Measurements from ENCODE around the gene RTN4RL2. TPM values are rescaled to one million over a fixed set of nuclear protein-coding genes. Genes with fewer than 3 reads are reported as not detected.

Gene RTN4RL2
- polyA plus RNA-seq, 3 donors = 0.56 to 2.1 (median 1.4) TPM

DNA sequence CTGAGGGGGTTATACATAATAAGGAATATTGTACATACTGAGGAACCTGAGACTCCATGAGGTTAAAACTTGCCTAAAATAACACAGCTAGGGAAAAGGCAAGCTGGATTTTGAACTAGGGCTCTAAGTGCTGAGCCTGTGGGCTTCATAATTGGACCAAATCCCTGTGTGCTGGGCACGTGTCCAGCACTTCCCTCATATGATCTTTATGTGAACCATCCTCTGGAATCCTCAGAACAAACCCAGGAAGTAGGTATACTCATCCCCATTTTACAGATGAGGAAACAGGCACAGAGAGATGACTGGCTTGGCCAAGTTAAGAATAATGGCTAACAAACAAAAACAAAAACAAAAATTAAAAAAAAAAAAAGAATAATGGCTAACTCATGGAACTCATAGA is 14.9 kb downstream of the RTN4RL2 start:
- H3K27ac ChIP-seq (ENCODE audit: low read depth, low read length) = no peak overlapping the region
- WGBS, 3 donors = 32 to 67% (median 41%) methylated on average over 1 of the region's 1 CpG

DNA sequence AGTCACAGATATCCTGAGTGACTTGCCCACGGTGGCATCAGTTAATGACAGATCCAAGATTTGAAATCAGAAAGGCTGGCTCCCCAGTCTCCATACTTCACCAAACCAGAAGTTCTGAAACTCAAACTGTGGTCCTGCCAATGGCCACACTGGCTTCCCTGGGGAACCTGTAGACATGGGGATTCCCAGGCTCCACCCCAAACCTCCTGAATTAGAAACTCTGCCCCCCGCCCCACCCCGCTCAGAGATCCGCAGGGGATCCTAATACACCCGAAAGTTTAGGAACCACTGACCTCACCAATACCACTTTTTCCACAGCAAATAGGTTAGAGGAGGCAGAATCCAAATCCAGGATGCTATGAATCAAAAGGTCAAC is 15.3 kb downstream of the RTN4RL2 start:
- 82 to 83% (median 82%) methylated on average over 5 of the region's 5 CpGs for WGBS, 3 donors
- H3K27ac ChIP-seq (ENCODE audit: low read depth, low read length) = no peak overlapping the region

DNA sequence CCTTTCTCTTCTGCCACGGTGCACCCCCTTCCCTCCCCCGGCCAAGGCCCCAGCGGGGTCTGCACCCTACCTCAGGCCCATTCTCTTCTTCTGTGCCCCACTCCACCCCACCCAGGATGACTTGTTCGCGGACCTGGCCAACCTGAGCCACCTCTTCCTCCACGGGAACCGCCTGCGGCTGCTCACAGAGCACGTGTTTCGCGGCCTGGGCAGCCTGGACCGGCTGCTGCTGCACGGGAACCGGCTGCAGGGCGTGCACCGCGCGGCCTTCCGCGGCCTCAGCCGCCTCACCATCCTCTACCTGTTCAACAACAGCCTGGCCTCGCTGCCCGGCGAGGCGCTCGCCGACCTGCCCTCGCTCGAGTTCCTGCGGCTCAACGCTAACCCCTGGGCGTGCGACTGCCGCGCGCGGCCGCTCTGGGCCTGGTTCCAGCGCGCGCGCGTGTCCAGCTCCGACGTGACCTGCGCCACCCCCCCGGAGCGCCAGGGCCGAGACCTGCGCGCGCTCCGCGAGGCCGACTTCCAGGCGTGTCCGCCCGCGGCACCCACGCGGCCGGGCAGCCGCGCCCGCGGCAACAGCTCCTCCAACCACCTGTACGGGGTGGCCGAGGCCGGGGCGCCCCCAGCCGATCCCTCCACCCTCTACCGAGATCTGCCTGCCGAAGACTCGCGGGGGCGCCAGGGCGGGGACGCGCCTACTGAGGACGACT is 15.9 kb downstream of the RTN4RL2 start:
- 2 to 7% (median 4%) methylated on average over 76 to 80 of the region's 80 CpGs for WGBS, 3 donors

DNA sequence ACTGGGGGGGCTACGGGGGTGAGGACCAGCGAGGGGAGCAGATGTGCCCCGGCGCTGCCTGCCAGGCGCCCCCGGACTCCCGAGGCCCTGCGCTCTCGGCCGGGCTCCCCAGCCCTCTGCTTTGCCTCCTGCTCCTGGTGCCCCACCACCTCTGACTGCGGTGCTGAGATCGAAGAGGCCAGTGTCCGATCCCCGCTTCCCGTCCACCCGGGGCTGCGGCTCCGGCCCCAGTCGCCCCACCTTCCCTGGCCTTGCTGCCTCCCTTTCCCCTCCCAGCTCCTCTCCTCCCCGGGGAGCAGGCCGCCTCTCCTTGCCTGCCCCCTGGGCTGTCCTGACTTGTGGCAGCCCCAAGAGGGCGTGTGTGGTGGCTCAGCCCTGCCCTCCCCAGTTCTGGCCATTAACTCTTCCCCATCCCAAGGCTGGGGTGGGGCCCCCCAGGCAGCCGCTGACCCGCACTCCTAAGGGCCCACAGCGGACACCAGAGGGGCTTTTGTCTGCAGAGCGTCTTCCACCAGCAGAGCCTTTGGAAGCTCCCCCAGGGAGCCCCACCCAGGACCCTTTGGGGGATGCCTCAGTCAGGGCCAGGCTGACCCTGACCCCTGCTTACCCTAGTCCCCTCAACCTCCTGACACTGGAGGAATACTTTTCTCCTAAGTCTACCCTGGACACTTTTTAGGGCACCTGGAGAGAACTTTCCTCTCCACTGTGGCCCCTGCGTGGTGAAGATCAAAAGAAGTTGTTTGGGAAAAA is 16.6 kb downstream of the RTN4RL2 start:
- H3K27ac ChIP-seq (ENCODE audit: low read depth, low read length) = no peak overlapping the region
- 12 to 27% (median 16%) methylated on average over 18 to 27 of the region's 27 CpGs for WGBS, 3 donors

More for the DNA sequence above, 15.9 kb downstream of the RTN4RL2 start:
- no peak overlapping the region for H3K27ac ChIP-seq (ENCODE audit: low read depth, low read length)

DNA sequence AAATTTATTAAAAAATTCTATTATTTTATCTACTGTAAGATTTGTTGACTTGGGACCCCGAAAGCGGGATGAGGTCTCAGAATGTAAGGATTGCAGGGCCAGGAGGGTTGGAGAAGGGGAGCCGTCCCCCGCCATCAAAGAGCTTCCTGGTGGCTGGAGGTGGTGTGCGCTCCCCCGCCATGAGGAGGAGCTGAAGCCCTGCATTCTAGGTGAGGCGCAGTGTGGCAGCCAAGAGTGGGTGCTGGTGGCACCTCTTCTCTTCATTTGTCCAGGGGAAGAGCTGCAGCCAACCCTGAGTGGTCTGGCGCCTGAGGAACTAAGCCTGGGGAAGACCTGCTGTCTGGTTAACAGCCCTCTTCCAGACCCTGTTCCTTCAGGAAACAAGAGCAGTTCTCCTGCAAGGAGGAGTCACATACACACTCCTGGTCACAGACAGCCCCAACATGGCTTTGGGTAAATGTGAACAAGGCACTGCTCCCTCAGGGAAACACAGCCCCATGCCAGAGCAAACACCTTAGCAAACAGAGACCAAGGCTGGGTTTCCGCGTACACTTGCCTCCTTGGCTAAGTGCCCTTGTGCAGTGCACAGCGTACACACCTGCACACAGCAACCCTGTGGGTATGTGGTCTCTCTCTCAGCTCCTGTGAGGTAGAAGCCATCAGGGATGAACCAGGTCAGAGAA is 17.3 kb downstream of the RTN4RL2 start:
- WGBS, 3 donors = 45 to 90% (median 84%) methylated on average over 11 of the region's 11 CpGs
- H3K27ac ChIP-seq (ENCODE audit: low read depth, low read length) = no peak overlapping the region

DNA sequence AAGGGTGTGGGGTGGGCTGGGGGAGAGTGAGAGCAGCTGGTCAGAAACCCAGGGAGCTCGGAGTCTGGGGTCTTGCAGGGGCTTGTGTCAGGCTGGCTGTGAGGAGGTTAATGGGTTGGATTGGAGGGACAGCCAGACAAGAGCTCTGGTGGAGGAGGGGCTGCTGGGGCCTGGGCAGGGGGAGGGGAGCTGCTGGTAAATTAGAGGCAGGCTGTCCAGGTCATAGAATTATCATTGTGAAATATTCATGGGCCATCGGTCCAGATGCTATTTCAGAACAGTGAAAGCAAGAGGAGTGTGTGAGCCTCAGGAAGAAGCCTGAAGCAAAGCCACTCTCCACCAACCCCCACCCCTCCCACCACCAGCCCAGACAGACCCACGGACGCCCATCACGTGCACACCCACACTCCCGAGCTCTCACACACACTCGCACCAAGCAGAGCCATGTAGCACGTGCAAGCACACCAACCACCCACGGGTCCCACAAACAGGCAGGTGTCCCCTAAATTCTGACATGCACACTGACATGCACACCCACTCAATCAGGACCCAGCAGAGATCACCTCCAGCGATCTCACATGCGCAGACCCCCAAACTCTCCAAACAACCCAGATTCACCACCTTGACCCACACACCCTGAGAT is 18.8 kb downstream of the RTN4RL2 start:
- no peak overlapping the region for H3K27ac ChIP-seq (ENCODE audit: low read depth, low read length)
- WGBS, 3 donors = 46 to 51% (median 51%) methylated on average over 11 of the region's 11 CpGs

DNA sequence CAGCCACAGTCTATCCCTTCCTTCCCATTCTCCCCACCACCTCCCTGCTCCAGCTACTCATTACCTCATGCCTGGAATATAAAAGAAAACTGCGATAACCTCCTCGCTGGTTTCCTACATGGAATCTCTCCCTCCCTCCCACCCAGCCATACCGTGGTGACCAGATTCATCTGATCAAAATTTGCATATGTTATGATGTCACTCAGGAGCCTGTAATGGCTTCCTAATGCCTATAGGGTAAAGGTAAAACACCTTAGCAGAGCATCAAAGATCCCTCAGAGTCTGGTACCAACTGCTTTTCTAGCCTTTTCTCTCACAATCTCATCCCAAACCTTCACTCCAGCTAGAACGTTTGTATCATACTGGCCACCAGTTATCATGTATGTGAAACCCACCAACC is 19.6 kb downstream of the RTN4RL2 start:
- WGBS, 3 donors = 15 to 34% (median 32%) methylated on average over 4 of the region's 4 CpGs
- H3K27ac ChIP-seq (ENCODE audit: low read depth, low read length) = no peak overlapping the region

DNA sequence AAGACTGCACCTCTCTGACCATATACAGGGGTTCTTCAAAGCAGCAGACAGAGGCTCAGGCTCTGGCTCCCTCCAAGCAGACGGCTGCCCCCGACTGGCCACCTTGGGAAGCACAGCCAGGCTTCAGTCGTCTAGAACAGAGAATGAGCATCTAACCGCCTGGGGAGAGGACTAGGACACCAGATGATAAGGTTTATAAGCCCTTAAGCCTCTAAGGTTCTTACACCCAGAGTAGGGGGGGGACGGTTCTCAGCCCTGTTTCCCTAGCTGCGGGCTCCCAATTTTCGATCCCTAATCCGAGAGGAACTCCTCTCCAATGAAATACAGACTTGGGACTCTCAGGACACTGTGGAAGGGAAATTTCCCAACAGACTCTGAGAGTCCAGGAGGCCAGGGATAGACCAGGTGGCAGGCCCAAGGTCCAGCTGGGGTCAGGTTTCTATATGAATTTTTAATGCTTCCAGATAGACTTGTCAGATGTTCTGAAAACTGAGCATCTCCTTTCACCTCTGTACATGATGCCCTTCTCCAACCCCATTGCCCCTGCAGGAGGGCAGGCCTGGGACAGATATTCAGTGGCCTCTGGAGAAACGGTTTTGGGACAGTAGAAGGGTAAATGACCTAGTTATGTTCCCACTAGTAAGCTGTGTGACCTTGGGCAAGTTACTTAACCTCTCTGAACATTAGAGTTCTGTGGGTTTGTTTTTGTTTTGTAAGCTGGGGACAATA is 20.2 kb downstream of the RTN4RL2 start:
- no peak overlapping the region for H3K27ac ChIP-seq (ENCODE audit: low read depth, low read length)
- WGBS, 3 donors = 27 to 43% (median 36%) methylated on average over 9 of the region's 9 CpGs

DNA sequence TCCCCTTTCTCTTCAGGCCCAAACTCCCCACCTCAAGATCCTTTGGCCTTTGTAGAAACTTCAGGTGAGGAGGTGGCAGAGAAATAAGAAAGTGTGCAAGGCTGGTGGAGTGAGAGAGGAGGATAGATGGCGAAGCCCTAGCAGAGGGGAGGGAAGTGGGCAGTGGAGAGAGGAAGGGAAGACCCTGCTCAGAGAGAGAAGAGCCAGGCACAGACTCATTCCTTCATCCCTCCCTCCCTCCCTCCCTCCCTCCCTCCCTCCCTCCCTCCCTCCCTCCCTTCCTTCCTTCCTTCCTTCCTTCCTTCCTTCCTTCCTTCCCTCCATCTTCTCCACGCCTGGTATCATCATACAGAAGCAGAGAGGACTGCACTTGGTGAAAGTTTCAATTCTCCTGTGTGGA is 21.0 kb downstream of the RTN4RL2 start:
- 40 to 100% methylated on average over 1 to 2 of the region's 2 CpGs; no CpG with 5 or more reads in 1 of the 3 donors for WGBS, 3 donors
- no peak overlapping the region for H3K27ac ChIP-seq (ENCODE audit: low read depth, low read length)

DNA sequence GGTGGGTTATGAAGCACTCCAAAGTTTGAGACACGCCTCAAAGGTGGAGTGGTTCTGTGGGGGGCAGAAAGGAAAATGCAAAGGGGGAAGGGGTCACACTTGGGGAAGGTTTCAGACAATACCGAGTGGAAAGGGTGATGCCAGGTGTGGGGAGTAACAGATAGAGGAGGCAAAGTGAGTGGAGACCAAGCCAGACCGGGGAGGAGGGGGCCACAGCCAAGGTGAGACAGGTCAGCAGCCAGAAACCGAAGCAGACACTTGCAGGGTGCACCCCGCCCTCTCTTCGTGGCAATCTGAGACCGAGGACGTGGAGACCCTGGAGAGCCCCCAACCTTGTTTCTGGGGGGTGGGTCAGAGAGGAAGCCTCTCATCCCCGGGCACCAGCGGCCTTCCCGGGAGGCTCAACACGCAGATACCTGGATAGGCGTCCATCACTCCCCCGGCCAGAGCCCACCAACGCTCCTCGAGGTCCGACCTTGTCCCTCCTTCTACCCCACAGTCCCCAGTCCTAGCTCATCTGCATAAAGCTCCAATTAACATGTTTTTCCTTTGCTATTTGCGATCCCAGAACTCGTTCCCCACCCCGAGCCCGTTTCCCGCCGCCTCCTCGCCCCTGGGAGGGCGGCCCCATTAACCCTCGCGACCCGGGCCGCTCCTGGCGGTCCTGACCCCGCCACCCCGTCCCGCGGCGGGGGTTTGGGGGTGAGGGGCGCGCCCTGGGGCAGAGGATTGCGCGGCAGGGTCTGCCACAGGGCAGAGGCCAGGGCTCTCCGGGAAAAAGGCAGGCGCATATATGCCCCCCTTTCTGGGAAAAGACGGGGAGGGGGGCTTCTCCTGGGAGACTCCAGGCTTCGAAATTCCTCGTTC is 21.8 kb downstream of the RTN4RL2 start:
- H3K27ac ChIP-seq (ENCODE audit: low read depth, low read length) = no peak overlapping the region
- 22 to 44% (median 29%) methylated on average over 35 to 44 of the region's 44 CpGs for WGBS, 3 donors

DNA sequence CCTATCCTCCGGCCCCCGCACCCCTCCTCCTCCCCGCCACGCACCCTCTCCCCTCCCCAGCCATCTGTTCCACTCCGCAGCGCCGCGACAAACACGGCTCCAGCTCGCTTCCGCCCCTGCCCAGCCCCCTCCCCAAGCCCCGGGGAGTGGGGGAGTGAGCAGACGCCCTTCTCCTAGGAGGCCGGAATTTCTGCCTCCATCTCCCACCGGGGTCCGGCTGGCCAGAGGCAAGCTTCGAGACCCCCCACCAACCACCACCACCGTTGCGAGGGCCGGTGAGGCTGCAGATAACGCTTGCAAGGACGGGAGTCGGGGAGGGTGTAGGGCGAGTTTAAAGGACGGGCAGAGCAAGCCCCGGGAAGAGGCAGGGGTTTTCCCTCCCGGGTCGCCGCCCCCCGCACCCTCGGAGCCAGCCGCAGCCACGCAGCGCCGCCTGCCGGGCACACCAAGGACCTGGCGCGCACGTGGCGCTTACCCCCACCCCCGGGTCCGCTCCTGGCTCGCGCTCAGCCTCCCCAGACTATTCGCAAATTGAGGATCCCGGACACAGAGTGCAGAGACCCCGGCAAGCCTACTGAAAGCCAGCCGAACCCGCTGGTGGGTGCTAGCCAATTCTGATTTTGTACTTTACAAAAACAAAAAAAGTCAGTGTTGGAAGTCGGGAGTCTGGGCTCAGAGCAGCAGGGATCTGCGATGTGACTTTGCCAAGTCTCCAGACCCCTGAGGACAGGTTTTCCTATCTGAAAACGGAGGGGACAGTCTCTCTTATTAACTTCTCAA is 22.6 kb downstream of the RTN4RL2 start:
- H3K27ac ChIP-seq (ENCODE audit: low read depth, low read length) = no peak overlapping the region
- WGBS, 3 donors = 1 to 42% (median 3%) methylated on average over 41 to 52 of the region's 52 CpGs

DNA sequence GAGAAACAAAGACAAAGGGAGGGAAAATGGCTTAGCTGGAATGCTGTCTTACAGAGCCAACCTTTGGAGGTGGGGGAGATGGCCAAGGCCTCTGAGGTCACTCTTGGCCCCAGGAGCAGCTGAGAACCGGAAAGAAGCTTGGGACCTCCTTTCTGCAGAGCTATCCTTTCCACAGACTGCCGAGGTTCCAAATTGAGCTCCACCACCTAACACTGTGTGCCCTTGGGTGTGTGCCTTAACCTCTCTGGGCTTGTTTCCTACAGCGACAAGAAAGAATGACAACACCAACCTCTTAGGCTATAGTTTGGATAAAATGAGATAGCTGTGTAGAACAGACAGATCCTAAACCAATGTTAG is 23.2 kb downstream of the RTN4RL2 start:
- 43 to 71% (median 60%) methylated on average over 3 of the region's 3 CpGs for WGBS, 3 donors
- H3K27ac ChIP-seq (ENCODE audit: low read depth, low read length) = no peak overlapping the region

DNA sequence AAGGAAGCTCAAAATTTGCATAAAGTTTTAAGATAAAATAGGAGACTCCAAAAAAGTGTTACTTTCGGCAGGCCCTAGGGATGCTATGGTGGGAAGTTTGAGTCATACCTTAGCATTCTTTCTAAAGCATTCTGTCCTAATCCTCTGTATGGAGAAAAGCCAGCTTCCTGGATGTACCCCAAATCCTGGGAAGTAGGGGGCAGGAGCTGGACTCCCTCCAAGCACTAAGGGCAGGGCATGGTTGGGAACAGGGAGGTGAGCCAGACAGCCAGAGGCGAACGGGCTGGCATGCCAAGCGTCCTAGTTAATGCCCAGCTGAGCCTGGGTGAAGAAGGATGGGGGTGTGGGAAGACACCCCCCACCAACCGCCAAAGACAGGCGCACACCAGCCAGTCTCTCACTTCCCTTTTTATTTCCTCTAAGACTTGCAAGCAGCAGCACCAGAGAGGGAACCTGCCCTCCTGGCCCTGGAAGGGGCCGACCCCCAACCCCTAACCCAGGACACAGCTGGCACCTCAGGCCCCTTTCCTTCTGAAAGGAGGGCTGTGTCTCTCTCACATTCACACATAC is 23.9 kb downstream of the RTN4RL2 start:
- no peak overlapping the region for H3K27ac ChIP-seq (ENCODE audit: low read depth, low read length)
- 51 to 70% (median 69%) methylated on average over 7 of the region's 7 CpGs for WGBS, 3 donors

DNA sequence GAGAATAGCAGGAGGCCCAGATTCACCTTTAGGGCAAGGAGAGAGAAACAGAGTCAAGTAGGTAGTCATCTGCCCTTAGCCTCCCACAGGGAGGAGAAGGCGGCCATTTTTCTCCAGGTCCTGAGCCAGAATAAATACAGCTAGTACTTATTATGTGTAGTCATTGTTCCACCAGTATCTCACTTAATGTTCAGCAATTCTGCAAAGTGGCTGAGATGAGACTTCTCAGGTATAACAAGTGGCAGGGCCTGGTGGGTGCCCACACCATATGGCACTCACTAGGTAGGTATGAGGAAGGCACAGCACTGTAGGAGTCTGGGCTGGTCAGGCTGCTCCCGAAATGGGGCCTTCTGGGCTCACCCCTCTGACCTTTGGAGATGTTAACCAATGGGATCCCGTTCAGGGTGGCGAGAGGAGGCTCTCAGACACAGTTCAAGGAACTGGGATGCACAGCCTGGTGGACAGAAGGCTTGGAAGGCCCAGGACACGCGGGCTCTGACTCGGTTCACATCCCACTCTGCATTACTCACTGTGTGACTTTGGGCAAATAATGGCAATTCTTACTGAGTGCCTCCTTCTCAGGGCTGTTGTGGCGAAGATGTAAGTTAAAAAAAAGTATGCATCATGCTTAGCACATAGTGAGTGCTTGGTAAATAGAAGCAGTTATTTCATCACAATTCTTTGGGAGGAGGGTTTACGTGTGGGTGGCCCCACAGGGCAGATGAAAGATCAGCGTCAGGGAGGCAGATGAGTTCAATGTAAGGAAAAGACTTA is 25.1 kb downstream of the RTN4RL2 start:
- WGBS, 3 donors = 72 to 83% (median 77%) methylated on average over 10 of the region's 10 CpGs
- no peak overlapping the region for H3K27ac ChIP-seq (ENCODE audit: low read depth, low read length)

DNA sequence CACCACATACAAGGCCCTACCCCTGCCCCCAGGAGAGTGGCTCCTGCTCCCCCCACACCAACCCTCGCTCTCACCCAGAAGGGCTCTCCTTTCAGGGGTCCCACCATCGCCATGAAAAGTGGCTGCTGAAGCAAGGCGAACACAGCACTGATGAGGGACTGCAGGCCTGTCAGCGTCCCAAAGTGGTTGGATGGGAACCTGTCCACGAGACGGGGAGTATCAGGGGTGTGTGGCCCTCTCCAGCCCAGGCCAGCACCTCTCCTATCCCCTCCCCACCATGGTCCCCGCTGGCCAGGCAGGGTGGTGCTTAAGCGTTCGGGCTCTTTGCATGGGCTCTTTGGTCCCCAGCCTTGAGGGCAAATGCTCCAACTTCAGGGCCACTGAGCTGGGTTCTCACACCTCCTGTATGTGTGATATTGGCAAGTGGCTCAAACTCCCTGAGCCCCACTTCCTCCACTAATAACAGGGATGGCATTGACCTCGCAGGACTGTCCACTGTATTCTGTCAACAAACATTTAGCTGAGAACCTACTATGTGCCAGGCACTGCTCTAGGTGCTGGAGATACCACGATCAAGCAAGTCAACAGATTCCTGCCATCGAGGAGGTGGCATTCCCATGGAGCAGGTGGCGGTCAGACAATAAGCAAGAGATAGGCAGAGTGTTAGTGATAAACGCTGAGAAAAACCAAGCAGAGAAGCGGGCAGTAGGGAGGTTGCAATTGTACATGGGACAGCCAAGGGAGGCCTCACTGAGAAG is 26.9 kb downstream of the RTN4RL2 start:
- H3K27ac ChIP-seq (ENCODE audit: low read depth, low read length) = no peak overlapping the region
- WGBS, 3 donors = 88 to 95% (median 91%) methylated on average over 15 of the region's 15 CpGs

Data from adipose tissue (tissue), 3 donors.